HepG2 (cell line): ENCODE data around the gene VPS4A. TPM values are rescaled to one million over a fixed set of nuclear protein-coding genes. Genes with fewer than 3 reads are reported as not detected.

Experiments used
- ARHGAP35 ChIP-seq: sonication (generic); formaldehyde crosslinking; IDR thresholded peaks from 2 replicates; pipeline ENCODE4 v1.9.0; 2022; ENCODE audit warnings: mild to moderate bottlenecking, inconsistent platforms, moderate library complexity, missing genetic modification reagents, borderline replicate concordance
- HOXD1 ChIP-seq: sonication (generic); formaldehyde crosslinking; IDR thresholded peaks from 2 replicates; pipeline ENCODE4 v1.5.0; 2020; ENCODE audit warnings: missing genetic modification reagents
- MTERF4 ChIP-seq: sonication (generic); formaldehyde crosslinking; IDR thresholded peaks from 2 replicates; pipeline ENCODE4 v1.8.0; 2023; ENCODE audit warnings: mild to moderate bottlenecking, missing genetic modification reagents
- PHF20 ChIP-seq: sonication (generic); formaldehyde crosslinking; IDR thresholded peaks from 2 replicates; pipeline ENCODE4 v1.5.0; 2020; ENCODE audit warnings: mild to moderate bottlenecking, missing genetic modification reagents
- POLR2AphosphoS2 ChIP-seq: IDR thresholded peaks from 2 replicates; pipeline ENCODE4 v1.6.1; 2011; ENCODE audit warnings: low read depth, low read length, improper control_type of control experiment
- SIX4 ChIP-seq: sonication (generic); formaldehyde crosslinking; IDR thresholded peaks from 2 replicates; pipeline ENCODE4 v1.4.0; 2020; ENCODE audit warnings: missing genetic modification reagents
- STAT5B ChIP-seq: sonication (generic); formaldehyde crosslinking; IDR thresholded peaks from 2 replicates; pipeline ENCODE4 v1.4.0; 2020; ENCODE audit warnings: missing genetic modification reagents
- TBP ChIP-seq: sonication (generic); formaldehyde crosslinking; IDR thresholded peaks from 2 replicates; pipeline ENCODE4 v1.5.0; 2020; ENCODE audit warnings: missing genetic modification reagents
- TGIF2 ChIP-seq: IDR thresholded peaks from 2 replicates; pipeline ENCODE4 v1.6.1; 2016; ENCODE audit warnings: control low read depth, missing compliant biosample characterization
- ZMAT5 ChIP-seq: sonication (generic); formaldehyde crosslinking; IDR thresholded peaks from 2 replicates; pipeline ENCODE4 v1.5.0; 2020; ENCODE audit warnings: mild to moderate bottlenecking, low read depth, missing genetic modification reagents, borderline replicate concordance
- ZNF280D ChIP-seq: sonication (generic); formaldehyde crosslinking; IDR thresholded peaks from 2 replicates; pipeline ENCODE4 v1.5.1; 2020; ENCODE audit warnings: mild to moderate bottlenecking, missing genetic modification reagents
- ZNF572 ChIP-seq: sonication (generic); formaldehyde crosslinking; IDR thresholded peaks from 2 replicates; pipeline ENCODE4 v1.5.1; 2020; ENCODE audit warnings: mild to moderate bottlenecking, missing genetic modification reagents
- ZNF691 ChIP-seq: sonication (generic); formaldehyde crosslinking; IDR thresholded peaks from 2 replicates; pipeline ENCODE4 v1.4.0; 2020; ENCODE audit warnings: missing genetic modification reagents, low read depth, mild to moderate bottlenecking, borderline replicate concordance
- polyA plus RNA-seq, 8 experiments: library from polyadenylated mRNA; depleted of rRNA in 3 of 8; stranded (reverse) in 7 of 8; unstranded in 1 of 8; fragments of >200 nt; fragmentation: Illumina TruSeq in 4 of 8; extraction: Trizol in 4 of 8; gene quantifications; 2 replicates each; pipeline versions ENCODE4 v1.2.1 to v1.2.3, GENCODE V29; 2011 to 2016; ENCODE audit warnings: low read depth in 4 of 8, missing spikeins in 1 of 8, mixed read lengths in 1 of 8; ENCODE audit not compliant: insufficient read depth in 1 of 8
- total RNA-seq, 5 experiments: library from RNA; depleted of rRNA; stranded (reverse); fragments of >200 nt; fragmentation: Illumina TruSeq; extraction: Trizol; gene quantifications; 2 replicates each; pipeline ENCODE4 v1.2.3, GENCODE V29; 2016; ENCODE audit warnings: low read depth in 1 of 5
- TF ChIP-seq, protein P1 (sequence below): sonication (generic); formaldehyde crosslinking; IDR thresholded peaks from 2 replicates; pipeline ENCODE4 v1.4.0; 2020; ENCODE audit warnings: mild to moderate bottlenecking, missing genetic modification reagents

The VPS4A gene
- total and polyA plus RNA-seq, 2 of the 13 experiments (the other 11 are each of a cell fraction or from before 2014, with no cell fraction given), result 13.2 to 27.9 TPM

- TF ChIP-seq MTERF4 (peak; percentile 16; the same call in 1 of the 2 replicates), ZNF572 (CRISPR knock-in tag) (peak; percentile 92; the same call in 1 of the 2 replicates), ARHGAP35 (CRISPR knock-in tag) (peak; percentile 27; the same call in 1 of the 2 replicates), HOXD1 (CRISPR knock-in tag) (no peak), PHF20 (CRISPR knock-in tag) (no peak), ZMAT5 (CRISPR knock-in tag) (peak; percentile 85; the same call in 1 of the 2 replicates), ZNF691 (peak; percentile 49; the same call in 1 of the 2 replicates), ZNF280D (peak; percentile 22; the same call in 1 of the 2 replicates), STAT5B (CRISPR knock-in tag) (no peak), TBP (CRISPR knock-in tag) (no peak), POLR2AphosphoS2 (no peak), SIX4 (CRISPR knock-in tag) (no peak), TGIF2 (CRISPR knock-in tag) (peak; percentile 79; the same call in 1 of the 2 replicates)
- TF ChIP-seq, protein P1, sequence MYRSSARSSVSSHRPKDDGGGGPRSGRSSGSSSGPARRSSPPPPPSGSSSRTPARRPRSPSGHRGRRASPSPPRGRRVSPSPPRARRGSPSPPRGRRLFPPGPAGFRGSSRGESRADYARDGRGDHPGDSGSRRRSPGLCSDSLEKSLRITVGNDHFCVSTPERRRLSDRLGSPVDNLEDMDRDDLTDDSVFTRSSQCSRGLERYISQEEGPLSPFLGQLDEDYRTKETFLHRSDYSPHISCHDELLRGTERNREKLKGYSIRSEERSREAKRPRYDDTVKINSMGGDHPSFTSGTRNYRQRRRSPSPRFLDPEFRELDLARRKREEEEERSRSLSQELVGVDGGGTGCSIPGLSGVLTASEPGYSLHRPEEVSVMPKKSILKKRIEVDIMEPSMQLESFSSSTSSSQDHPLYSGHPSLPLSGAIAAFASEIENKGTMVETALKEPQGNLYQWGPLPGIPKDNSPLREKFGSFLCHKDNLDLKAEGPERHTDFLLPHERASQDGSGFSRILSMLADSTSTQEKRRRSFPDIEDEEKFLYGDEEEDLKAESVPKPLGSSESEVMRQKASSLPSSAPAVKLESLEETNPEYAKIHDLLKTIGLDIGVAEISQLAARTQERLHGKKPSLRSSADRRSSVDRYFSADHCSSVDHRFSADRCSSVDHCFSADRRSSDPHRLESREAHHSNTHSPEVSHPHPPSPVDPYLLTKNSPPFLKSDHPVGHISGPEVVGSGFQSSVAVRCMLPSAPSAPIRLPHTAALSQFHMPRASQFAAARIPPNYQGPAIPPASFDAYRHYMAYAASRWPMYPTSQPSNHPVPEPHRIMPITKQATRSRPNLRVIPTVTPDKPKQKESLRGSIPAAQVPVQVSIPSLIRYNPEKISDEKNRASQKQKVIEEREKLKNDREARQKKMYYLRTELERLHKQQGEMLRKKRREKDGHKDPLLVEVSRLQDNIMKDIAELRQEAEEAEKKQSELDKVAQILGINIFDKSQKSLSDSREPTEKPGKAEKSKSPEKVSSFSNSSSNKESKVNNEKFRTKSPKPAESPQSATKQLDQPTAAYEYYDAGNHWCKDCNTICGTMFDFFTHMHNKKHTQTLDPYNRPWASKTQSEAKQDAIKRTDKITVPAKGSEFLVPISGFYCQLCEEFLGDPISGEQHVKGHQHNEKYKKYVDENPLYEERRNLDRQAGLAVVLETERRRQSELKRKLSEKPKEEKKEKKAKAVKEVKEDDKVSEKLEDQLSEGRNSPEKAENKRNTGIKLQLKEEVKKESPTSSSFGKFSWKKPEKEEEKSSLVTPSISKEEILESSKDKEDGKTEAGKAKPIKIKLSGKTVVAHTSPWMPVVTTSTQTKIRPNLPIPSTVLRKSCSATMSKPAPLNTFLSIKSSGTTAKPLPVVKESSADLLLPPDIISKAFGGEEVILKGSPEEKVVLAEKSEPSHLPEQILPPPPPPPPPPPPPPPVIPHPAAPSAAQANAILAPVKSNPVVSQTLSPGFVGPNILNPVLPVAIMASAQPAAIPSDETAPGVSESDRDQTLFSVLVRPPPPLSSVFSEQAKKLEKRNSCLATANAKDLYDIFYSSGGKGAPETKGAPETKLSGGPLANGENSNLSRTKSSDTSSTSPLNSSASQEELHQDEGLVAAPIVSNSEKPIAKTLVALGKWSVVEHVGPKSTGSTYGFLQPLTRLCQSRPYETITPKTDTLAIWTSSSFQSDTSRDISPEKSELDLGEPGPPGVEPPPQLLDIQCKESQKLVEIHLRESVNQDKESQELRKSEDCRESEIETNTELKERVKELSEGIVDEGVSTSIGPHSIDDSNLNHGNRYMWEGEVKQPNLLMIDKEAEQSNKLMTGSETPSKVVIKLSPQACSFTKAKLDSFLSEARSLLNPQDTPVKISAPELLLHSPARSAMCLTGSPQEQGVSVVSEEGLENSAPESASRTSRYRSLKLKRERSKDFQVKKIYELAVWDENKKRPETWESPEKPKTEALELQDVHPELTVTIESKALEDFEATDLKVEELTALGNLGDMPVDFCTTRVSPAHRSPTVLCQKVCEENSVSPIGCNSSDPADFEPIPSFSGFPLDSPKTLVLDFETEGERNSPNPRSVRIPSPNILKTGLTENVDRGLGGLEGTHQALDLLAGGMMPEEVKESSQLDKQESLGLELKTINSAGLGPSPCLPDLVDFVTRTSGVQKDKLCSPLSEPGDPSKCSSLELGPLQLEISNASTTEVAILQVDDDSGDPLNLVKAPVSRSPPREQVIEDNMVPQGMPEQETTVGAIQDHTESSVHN (CRISPR knock-in tag), result 0 out of 2 replicates have a peak, but pooled peaks have one; percentile 20
These were observed 18.5 kb downstream of the VPS4A start (continued) for GRCh38 chr16:69329369-69330285.
